NCI-H2227 treated with DMSO at 0.1 percent for 48 hours (cell line): ENCODE results near the gene GALNT17.

Source experiments
- DNase-seq: peaks from one replicate; lab custom pipeline; 2025; lab: John Stamatoyannopoulos, UW

The GALNT17 gene

DNA sequence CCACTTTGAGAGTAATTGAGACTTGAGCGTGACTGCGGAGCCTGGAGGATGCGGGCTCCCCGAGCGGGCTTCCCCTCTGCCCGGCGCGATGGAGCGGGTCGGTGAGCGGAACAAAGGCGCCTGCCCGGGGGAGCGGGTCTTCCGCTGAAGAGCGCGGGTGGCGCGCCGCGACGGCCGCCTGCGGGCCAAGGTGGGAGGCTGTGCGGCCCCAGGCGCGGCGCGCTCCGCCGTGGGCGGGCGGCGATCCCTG lies at the start of gene GALNT17:
Gene GALNT17, plus strand, starts transcription at position 18 of the 250 bp plus-strand sequence.
- no peak for DNase-seq

DNA sequence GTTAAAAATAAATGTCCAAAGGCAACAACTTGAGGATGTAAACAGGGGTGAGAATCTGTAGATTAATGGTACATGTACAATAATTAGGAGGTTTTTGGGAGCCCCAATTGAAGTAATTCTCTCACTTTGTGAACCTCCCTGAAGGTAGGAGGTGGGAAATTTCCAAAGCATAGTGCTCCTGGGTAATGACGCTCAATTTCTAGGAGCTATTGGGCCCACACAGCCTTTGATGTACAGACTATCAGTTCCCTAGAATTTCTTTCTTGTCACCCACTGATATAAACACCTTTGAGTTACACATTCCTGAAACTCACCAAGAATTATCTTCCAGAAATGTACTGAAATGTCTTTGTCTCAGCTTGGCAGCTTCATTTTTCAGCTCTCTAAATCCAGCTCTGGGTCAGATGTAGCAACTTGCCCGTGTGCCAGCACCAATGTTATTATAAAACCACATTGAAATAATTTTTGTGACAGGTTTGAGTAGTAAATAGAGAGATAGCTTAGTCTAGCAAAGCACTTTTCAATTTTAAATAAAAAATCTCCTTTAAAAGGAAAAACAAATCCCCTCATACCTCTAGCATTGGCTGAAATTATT lies 36.6 kb upstream of the GALNT17 start:
- DNase-seq, result no peak

DNA sequence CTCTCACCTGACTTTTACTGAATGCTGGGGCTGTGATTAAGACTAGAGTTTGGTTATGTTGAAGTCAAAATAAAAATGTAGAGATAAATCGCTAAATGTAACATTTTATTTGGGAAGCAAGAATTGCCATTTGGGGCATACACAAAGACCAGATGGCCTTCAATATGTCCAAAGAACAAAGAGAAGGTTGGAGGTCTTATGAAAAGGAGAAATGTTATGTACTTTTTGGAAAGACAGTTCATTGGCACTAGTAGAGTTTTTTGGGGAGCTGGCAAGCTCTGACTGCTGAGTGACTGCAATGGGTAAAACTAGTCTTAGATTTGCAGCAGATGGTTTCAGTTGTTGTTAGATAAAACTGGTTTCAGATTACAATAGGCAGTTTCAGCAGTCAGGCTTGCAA lies 35.6 kb upstream of the GALNT17 start:
- no peak for DNase-seq

- DNase-seq, result no peak
Observed at GRCh38 chr7:71106226-71106625, 25.7 kb upstream of the GALNT17 start.

DNA sequence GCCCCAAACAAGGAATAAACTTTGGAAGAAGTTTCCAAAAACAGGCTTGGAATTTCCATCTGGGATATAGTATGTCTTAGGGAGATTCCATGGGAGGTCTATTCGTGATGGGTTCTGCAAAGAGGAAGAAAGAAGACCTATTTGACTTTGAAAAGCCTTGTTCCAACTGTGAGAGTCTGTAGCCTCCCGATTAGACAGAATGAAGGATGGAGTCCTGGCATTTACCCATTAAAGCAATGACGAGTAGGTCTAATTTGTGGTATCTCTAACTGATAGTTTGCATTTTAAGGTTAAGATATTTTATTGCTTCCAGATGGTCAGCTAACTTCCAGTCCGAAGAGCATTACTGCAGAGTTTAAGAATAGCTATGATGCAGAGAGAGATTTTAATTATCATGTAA lies 19.5 kb upstream of the GALNT17 start:
- DNase-seq, result no peak

- no peak for DNase-seq
Observed at GRCh38 chr7:71120096-71120495, 11.8 kb upstream of the GALNT17 start.

GRCh38 chr7:71129126-71129525 lies 2.8 kb upstream of the GALNT17 start:
- DNase-seq, result no peak

- DNase-seq, result no peak
Observed at GRCh38 chr7:71130031-71130679, 1.8 kb upstream of the GALNT17 start.

DNA sequence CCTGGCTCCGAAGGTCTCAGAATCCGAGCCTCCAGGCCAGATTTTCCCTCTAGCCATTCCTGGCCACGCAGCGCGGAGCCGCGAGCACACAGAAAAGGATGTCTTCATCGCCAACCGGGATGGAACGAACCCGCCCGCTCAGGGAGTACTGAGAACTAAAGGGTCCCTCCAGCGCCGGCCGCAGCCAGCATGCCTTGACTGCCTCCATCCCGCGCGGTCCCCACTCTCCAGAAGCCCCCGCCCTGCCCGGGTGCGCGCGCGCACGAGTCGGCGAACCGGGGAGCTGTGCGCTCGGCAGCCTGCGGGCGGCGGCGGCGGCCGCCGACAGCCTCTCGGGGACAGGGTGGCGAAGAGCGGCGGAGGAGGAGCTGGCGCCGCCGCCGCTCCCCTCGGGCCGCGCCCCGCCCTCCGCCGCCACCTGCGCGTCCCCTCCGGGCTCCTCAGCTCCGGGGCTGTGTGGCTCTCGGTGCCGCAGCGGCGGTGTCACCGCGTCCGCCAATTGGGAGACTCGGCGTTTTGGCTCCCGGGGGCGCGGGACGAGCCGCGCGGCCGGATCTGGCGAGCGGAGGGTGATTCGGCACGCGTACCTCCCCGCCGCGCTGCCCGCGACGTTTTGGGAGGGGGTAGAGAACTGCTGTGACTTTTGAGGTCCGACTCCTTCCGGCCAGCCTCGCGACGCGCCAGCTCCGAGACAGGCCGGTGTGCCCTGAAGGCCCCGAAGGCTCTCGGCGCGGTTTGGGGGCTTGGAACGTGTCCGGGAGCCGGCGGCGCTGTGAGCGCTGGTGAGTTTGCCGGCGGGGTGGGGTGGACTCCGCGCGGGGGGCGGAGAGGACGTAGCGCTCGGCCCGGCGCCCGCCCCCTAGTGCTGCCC lies 453 bp upstream of the GALNT17 start:
- peak; percentile 38 for DNase-seq

- no peak for DNase-seq
Observed at GRCh38 chr7:71132377-71133231, 660 bp downstream of the GALNT17 start.

DNA sequence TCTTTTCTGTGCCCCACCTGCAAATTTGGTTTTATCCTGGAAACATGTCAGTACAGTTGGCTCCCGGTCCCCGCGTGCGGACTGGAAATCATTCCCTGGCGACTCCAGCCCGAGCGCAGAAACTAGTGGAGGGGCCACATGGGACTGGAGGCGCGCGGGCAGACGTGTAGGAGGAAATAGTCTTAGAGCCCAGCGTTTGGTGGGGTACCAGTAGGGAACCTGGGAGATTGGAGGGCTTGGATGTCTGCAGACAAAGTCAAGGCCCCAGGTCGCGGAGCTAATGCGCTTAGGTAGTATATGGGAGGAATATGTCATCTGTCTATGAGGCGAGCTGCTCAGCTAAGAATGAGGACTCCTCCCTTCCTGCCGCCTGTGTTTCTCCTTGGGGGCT lies 1.3 kb downstream of the GALNT17 start:
- DNase-seq, result no peak

DNA sequence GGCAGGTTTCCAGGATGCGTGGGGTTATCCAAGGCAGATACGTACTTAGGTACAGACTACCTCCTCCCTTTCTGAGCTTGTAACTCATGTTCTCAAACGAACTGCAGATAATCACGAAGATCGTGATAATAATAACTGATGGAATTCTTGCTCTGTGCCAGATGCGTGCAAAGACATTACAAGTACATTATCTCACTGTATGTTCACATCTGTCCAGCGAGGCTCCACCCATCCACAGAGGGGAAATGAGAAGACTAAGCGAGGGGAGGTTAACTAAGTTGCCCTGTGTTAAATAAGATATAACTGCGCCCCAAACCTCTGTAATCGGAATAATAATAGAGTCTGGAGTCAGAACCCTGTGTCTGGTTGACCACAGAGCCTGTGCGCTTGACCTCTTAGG lies 1.9 kb downstream of the GALNT17 start:
- DNase-seq, result no peak

DNA sequence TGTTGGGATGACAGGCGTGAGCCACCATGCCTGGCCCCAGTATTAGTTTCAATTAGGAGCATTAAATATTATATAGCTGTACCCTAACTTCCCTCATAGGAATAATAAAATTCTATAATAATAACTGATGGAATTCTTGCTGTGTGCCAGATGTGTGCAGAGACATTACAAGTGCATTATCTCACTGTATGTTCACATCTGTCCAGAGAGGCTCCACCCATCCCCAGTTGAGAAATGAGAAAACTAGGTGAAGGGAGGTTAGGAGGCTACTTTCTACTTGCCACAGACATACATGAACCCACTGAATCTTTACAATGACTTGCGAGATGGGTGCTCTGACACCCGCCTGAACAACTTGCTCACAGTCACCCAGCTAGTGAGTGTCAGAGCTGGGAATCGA lies 3.2 kb downstream of the GALNT17 start:
- DNase-seq, result no peak

DNA sequence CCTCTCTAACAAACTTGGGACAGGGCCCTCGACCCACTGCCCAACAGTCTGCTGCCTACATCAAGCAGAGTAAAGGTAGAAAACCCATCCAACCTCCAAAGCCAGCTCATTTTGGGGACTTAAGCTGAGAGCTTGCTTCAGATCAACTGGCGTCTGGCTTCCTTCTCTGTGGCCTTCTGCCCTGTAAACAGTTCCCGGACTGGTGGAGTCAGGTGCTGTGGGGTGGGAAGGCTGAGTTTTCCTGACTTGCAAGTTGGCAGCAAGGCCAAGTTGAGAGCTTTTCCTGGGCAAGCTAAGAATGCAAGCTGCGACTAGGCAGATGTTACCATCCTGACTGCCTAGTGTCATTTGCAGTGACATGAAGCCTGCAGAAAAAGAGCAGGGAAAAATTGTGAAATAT lies 3.7 kb downstream of the GALNT17 start:
- DNase-seq, result no peak

DNA sequence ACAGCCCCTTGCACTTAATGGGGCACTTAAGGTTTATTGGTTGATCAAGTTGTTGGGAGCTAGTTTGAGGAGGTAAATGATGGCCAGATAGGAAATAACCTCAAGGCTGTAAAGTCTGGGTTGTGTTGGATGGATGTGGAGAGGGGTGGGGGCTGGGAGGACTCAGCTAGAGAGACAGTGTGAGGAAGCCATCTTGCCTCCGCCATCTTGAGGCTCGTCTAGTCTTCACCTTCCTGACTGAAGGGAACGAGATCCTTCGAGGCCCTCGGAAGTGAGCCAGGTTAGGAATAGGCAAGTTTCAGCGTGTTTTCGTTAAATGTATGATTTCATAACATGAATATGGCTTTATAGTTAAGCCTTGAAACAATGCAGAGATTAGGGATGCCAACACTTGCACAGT lies 5.5 kb downstream of the GALNT17 start:
- DNase-seq, result no peak

DNA sequence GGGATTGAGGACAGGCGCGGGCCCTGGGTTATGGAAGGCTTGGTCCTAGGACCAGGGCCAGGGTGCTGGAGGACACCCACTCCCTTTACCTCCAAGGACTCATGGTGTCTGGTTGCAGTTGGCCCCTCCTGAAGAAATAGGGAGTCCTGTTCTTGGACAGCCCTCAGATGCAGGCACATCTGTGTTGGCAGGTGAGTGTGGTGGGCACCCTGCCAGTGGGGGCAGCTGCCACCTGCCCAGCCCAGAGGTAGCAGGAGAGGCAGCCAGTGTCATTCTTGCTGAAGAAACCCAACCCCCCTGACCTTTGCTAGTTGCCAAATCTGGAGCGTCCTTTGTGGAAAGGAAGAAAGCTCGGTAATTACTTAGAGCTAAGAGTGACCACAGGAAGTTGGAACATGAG lies 8.3 kb downstream of the GALNT17 start:
- no peak for DNase-seq

DNA sequence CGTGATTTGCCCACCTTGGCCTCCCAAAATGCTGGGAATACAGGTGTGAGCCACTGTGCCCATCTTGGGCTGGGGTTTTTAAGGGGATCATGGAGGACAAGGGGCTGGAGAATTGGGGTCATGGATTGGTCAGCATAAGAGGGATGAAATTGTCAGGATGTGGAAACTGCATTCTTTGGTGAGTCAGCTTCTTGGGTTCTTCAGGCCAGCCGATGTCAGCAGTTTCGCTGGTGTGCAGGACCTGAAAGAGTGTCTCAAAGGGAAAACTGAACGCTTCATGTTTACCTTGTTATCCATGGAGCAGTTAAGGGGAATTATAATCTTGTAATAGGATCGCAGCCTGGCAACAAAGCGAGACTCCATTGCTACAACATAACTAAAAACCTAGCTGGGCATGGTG lies 13.0 kb downstream of the GALNT17 start:
- no peak for DNase-seq

DNA sequence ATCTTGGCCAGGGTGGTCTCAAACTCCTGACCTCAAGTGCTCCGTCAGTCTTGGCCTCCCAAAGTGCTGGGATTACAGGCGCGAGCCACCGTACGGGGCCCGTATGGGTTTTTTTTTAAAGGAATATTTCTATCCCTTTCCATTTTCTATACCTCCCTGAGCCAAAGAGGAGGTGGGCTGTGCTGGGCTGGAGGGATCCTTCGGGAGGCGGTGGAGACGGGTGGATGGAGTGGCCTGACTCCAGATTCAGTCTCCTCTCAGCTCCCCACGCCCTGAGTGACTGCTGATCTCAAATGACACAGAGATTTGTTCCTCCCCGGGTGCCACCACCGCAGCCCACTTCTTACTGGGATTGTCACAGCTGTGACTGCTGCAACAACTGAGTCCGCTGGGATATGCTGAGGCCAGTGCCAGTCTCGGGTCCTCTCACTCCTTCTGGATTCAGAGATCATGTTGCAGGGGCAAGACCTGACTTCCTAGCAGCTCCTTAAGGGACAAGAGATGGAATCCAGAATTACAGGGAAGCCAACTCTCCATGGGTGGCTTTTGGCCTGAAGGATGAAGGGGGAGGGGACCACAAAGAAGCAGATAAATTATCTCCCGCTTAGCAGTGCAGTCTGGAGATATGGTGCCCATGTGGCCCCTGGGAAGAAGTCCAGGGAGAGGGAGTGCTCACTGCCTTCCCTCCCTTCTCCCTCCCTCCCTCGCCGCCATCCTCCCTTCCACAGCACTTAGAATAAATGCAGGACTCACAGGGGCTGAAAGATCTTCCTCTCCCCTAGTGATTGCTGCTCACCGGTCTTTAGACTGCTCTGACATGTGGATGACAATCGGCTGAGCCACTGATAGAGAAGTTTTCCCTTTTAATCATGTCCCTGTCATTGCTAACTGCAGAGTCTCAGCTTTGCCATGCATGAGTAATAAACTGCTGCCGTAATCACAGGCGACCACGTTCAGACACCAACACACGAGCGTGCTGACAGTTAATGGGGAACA lies 14.3 kb downstream of the GALNT17 start:
- no peak for DNase-seq

DNA sequence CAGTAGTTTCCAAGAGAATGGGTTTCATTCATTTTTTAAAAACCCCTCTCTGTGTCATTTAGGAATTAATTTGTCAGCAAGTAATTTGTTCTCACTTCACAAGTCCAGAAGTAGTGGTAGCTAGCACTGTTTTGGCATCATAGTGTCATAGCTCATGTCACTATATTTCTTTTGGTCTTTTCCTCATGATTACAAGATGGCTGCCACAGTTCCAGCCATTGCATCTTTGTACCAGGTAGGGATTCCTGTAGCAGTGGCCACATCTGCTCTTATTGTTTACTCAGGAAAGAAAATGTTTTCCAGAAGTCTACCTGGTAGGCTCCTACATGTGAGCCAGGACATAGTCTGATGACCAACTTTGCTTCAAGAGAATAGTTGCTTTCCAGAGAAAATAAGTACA lies 16.2 kb downstream of the GALNT17 start:
- DNase-seq, result no peak

- DNase-seq, result no peak
Observed at GRCh38 chr7:71155236-71155635, 23.3 kb downstream of the GALNT17 start.

- no peak for DNase-seq
Observed at GRCh38 chr7:71157757-71158156, 25.8 kb downstream of the GALNT17 start.
